Activated CD8-positive, alpha-beta T cell treated with anti-CD3 and anti-CD28 coated beads for 36 hours (primary cell): ENCODE measurements around the gene ILDR2. TPM values are rescaled to one million over a fixed set of nuclear protein-coding genes. Genes with fewer than 3 reads are reported as not detected.

Experiments used
- ATAC-seq: fragments of 200-7000 bp; cut with Tn5 transposase; one replicate; pipeline ENCODE4 v1.10.0; 2021; ENCODE audit warnings: mild to moderate bottlenecking, moderate library complexity
- CTCF ChIA-PET: fragments of 350-600 bp; sonication (Branson Sonifier 250); formaldehyde crosslinking; loops from one replicate; lab custom pipeline; 2021; ENCODE audit warnings: antibody characterized with exemption; lab: Charles Lee
- POLR2A ChIA-PET: fragments of 350-600 bp; sonication (Branson Sonifier 250); formaldehyde crosslinking; loops from one replicate; lab custom pipeline; 2021; ENCODE audit warnings: antibody characterized with exemption; lab: Charles Lee
- DNase-seq: peaks from one replicate; pipeline ENCODE4 v3.0.0-alpha.2; 2020
- H3K27ac Mint-ChIP-seq: one replicate; pipeline ENCODE4 v1.8.0; 2021; ENCODE audit warnings: mild to moderate bottlenecking, mixed read lengths
- H3K27me3 Mint-ChIP-seq: one replicate; pipeline ENCODE4 v1.8.0; 2021; ENCODE audit warnings: mixed read lengths
- H3K36me3 Mint-ChIP-seq: one replicate; pipeline ENCODE4 v1.8.0; 2021; ENCODE audit warnings: low read depth, mixed read lengths
- H3K4me1 Mint-ChIP-seq: one replicate; pipeline ENCODE4 v1.8.0; 2021; ENCODE audit warnings: low read depth, mixed read lengths
- H3K4me3 Mint-ChIP-seq: one replicate; pipeline ENCODE4 v1.8.0; 2021; ENCODE audit warnings: mild to moderate bottlenecking, moderate library complexity, mixed read lengths
- H3K9me3 Mint-ChIP-seq: one replicate; pipeline ENCODE4 v1.8.0; 2021; ENCODE audit warnings: mixed read lengths
- intact Hi-C: fragments of 100-400 bp; cut with micrococcal nuclease; formaldehyde crosslinking; loops from one replicate; pipeline ENCODE4 v1.10.0; 2022
- total RNA-seq, 2 experiments: library from RNA; stranded (reverse); gene quantifications; one replicate each; pipeline ENCODE4 v1.2.3, GENCODE V29; 2021
- TF ChIP-seq, protein P1 (sequence below): fragments of 200-600 bp; IDR thresholded peaks from one replicate; pipeline ENCODE4 v1.8.0; 2022; ENCODE audit warnings: antibody characterized with exemption, mild to moderate bottlenecking

ILDR2 gene
- total RNA-seq, 2 experiments from 2014 or later, result 14.3 to 15.1 TPM

DNA sequence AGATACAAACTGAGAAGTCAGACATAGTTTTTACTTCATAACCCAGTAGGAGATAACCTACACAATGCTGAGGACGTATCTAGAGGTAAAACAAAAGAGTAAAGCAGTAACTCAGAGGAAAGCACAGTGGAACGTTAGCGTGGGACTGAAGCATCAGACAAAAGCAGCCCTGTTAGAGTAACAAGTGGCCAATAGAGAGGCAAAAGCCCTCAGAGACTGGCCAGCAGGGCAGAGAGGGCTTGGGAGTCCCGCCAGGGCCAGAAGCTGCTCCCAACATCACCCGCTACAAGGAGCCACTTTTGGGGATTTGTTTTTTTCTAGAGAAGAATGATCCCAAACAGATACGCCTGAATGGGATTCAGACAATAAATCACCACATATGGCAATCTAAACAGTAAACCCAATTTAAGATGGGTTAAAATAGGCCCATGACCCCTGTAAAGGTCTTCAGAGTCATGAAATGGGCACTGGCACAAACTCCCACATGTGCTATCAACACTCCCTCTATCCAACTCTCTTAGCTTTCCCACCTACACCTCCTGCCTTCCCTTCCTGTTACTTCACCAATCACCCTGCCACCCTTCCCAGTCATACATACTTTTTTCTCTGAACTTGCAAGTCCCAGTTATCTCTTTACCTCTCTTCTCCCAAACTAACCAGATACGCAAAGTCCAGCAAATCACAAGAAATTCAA, 116.5 kb downstream of the ILDR2 start:
- H3K9me3 Mint-ChIP-seq, result no peaks in the 10 kb centered on the region
- DNase-seq (no peak), ATAC-seq (no peak)
- no peak overlapping the region for H3K4me3 Mint-ChIP-seq
- peaks cover 8% of the 10 kb centered on the region for H3K4me1 Mint-ChIP-seq
- ChIA-PET POLR2A (interaction anchor here (0.6 to 1.6 kb wide), 3 partner anchors 13 to 1287 kb away, joined by 3 to 6 read pairs (median 4); partner anchors contain the start of gene TADA1), CTCF (interaction anchor here (1.0 to 1.8 kb wide), 3 partner anchors 10 to 25 kb away, joined by 3 to 5 read pairs (median 4); no protein-coding TSS in a partner anchor)
- peaks cover 51% of the 10 kb centered on the region for H3K36me3 Mint-ChIP-seq
- TF ChIP-seq, protein P1, sequence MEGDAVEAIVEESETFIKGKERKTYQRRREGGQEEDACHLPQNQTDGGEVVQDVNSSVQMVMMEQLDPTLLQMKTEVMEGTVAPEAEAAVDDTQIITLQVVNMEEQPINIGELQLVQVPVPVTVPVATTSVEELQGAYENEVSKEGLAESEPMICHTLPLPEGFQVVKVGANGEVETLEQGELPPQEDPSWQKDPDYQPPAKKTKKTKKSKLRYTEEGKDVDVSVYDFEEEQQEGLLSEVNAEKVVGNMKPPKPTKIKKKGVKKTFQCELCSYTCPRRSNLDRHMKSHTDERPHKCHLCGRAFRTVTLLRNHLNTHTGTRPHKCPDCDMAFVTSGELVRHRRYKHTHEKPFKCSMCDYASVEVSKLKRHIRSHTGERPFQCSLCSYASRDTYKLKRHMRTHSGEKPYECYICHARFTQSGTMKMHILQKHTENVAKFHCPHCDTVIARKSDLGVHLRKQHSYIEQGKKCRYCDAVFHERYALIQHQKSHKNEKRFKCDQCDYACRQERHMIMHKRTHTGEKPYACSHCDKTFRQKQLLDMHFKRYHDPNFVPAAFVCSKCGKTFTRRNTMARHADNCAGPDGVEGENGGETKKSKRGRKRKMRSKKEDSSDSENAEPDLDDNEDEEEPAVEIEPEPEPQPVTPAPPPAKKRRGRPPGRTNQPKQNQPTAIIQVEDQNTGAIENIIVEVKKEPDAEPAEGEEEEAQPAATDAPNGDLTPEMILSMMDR, result no peak
- no peaks in the 10 kb centered on the region for H3K27me3 Mint-ChIP-seq
- H3K27ac Mint-ChIP-seq, result peak overlapping the region; percentile 17
- intact Hi-C loops, result no loop called here

Other genes starting within 250 kb of the ILDR2 start
- 10 to 100 TPM; 33.6 to 34.4 TPM for gene POGK, start 136.1 kb downstream of the ILDR2 start, total RNA-seq
- 10 to 100 TPM; 14.3 to 15.7 TPM for gene TADA1, start 99.3 kb downstream of the ILDR2 start, total RNA-seq
- gene MAEL, start 13.7 kb upstream of the ILDR2 start, total RNA-seq, result under 1 TPM in 1 of 2 experiments, not detected in 1; 0.29 TPM
- gene GPA33, start 114.8 kb upstream of the ILDR2 start, total RNA-seq, result under 1 TPM in 1 of 2 experiments, not detected in 1; 0.25 TPM
- not detected for gene STYXL2, start 118.5 kb upstream of the ILDR2 start, total RNA-seq
- 10 to 100 TPM; 23.6 to 24.2 TPM for gene POU2F1, start 245.3 kb upstream of the ILDR2 start, total RNA-seq